HG02798 (cell line): ENCODE measurements around the gene SLC44A1.

ENCODE experiments used
- ATAC-seq: cut with Tn5 transposase; IDR thresholded peaks from one replicate; pipeline ENCODE4 v1.9.1; 2021; ENCODE audit warnings: mild to moderate bottlenecking; ENCODE audit not compliant: unreplicated experiment, poor library complexity

SLC44A1 gene

GRCh38 chr9:105244003-105244733, at the start of gene SLC44A1:
Gene SLC44A1, plus strand, starts transcription at chr9:105244651. Its CDS starts 218 bp downstream, at chr9:105244869.
- peak; percentile 94 for ATAC-seq

GRCh38 chr9:105195259-105195658, 49.2 kb upstream of the SLC44A1 start:
- no peak for ATAC-seq

- ATAC-seq: no peak
Observed at GRCh38 chr9:105198023-105198422, 46.4 kb upstream of the SLC44A1 start.

- ATAC-seq: no peak
Observed at GRCh38 chr9:105198865-105199264, 45.6 kb upstream of the SLC44A1 start.

GRCh38 chr9:105204416-105204815, 40.0 kb upstream of the SLC44A1 start:
- no peak for ATAC-seq

- ATAC-seq: no peak
Observed at GRCh38 chr9:105205787-105206495, 38.5 kb upstream of the SLC44A1 start.

GRCh38 chr9:105206496-105206820, 38.0 kb upstream of the SLC44A1 start:
- ATAC-seq: no peak

GRCh38 chr9:105206821-105207699, 37.4 kb upstream of the SLC44A1 start:
- ATAC-seq: no peak

GRCh38 chr9:105216440-105217178, 27.8 kb upstream of the SLC44A1 start:
- no peak for ATAC-seq

GRCh38 chr9:105218673-105219072, 25.8 kb upstream of the SLC44A1 start:
- ATAC-seq: no peak

GRCh38 chr9:105219291-105219805, 25.1 kb upstream of the SLC44A1 start:
- ATAC-seq: no peak

GRCh38 chr9:105220451-105220850, 24.0 kb upstream of the SLC44A1 start:
- ATAC-seq: no peak

- ATAC-seq: no peak
Observed at GRCh38 chr9:105223544-105224140, 20.8 kb upstream of the SLC44A1 start.

- no peak for ATAC-seq
Observed at GRCh38 chr9:105226055-105226454, 18.4 kb upstream of the SLC44A1 start.

- ATAC-seq: no peak
Observed at GRCh38 chr9:105232207-105232606, 12.2 kb upstream of the SLC44A1 start.

GRCh38 chr9:105233873-105234272, 10.6 kb upstream of the SLC44A1 start:
- ATAC-seq: no peak

GRCh38 chr9:105236261-105236660, 8.2 kb upstream of the SLC44A1 start:
- ATAC-seq: no peak

GRCh38 chr9:105237246-105237645, 7.2 kb upstream of the SLC44A1 start:
- ATAC-seq: no peak

GRCh38 chr9:105238302-105238701, 6.1 kb upstream of the SLC44A1 start:
- ATAC-seq: no peak
